GM10266 (cell line): Measurements from ENCODE around the gene DMC1.

Experiments used
- DNase-seq: peaks from one replicate; pipeline ENCODE4 v3.0.0; 2012; ENCODE audit errors: extremely low spot score
- CTCF ChIP-seq: IDR thresholded peaks from 2 replicates; pipeline ENCODE4 v1.5.1; 2012; ENCODE audit warnings: mild to moderate bottlenecking, low read depth; ENCODE audit not compliant: control insufficient read depth, insufficient read depth; ENCODE audit errors: missing control alignments

The DMC1 gene

GRCh38 chr22:38578505-38578904 lies 8.5 kb upstream of the DMC1 start:
- TF ChIP-seq CTCF, result no peak
- DNase-seq, result no peak

GRCh38 chr22:38572065-38572464 lies 2.1 kb upstream of the DMC1 start:
- peak; percentile 45 for DNase-seq
- peak; percentile 53 for TF ChIP-seq CTCF

GRCh38 chr22:38570779-38571364 lies 889 bp upstream of the DMC1 start:
- DNase-seq, result no peak
- TF ChIP-seq CTCF, result peak; percentile 20

- no peak for DNase-seq
- no peak for TF ChIP-seq CTCF
Observed at GRCh38 chr22:38569181-38569971, 607 bp downstream of the DMC1 start.

- no peak for TF ChIP-seq CTCF
- no peak for DNase-seq
Observed at GRCh38 chr22:38567531-38568285, 2.3 kb downstream of the DMC1 start.

GRCh38 chr22:38566726-38567504 lies 3.1 kb downstream of the DMC1 start:
- no peak for DNase-seq
- no peak for TF ChIP-seq CTCF

GRCh38 chr22:38565441-38565840 lies 4.5 kb downstream of the DMC1 start:
- no peak for TF ChIP-seq CTCF

More at GRCh38 chr22:38565441-38565840, 4.5 kb downstream of the DMC1 start:
- DNase-seq, result no peak
